Sigmoid colon (tissue), 3 donors: Measurements from ENCODE around the gene SVBP.

Source experiments
- POLR2A ChIP-seq, 2 donors: fragments of 450-650 bp; IDR thresholded peaks; one replicate each; pipeline ENCODE4 v1.6.1; 2016; ENCODE audit warnings: antibody characterized with exemption in 2 of 2, mild to moderate bottlenecking in 2 of 2, moderate library complexity in 2 of 2
- TF ChIP-seq, protein P1 (sequence below), 4 experiments: fragments of 450-650 bp in 3 of 4; fragments of 200-600 bp in 1 of 4; IDR thresholded peaks; one replicate each; pipeline ENCODE4 v1.5.1; 2016 to 2019; ENCODE audit warnings: antibody characterized with exemption in 4 of 4, mild to moderate bottlenecking in 3 of 4, moderate library complexity in 2 of 4

DNA sequence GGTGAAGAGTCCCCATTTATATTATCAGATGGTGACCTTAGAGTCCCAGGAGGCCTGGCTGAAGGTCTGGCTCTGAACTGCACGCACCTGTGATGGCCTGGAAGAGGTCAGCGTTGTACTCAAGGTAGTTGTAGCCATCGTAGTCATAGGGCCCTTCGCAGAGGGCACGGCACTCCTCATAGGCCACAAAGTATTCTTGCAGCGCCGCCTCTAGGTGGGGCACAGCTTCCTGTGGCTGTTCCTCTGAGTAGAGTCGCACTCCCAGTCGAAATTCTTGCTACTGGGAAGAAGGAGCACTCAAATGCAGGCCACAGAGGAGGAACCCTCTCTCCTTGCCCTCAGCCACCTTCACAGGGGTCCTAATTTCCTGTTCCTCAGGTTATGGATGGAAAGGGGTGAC lies 58.1 kb downstream of the SVBP start:
- no peak for TF ChIP-seq POLR2A (IDR thresholded peaks at IDR 0.05)
- TF ChIP-seq, protein P1, sequence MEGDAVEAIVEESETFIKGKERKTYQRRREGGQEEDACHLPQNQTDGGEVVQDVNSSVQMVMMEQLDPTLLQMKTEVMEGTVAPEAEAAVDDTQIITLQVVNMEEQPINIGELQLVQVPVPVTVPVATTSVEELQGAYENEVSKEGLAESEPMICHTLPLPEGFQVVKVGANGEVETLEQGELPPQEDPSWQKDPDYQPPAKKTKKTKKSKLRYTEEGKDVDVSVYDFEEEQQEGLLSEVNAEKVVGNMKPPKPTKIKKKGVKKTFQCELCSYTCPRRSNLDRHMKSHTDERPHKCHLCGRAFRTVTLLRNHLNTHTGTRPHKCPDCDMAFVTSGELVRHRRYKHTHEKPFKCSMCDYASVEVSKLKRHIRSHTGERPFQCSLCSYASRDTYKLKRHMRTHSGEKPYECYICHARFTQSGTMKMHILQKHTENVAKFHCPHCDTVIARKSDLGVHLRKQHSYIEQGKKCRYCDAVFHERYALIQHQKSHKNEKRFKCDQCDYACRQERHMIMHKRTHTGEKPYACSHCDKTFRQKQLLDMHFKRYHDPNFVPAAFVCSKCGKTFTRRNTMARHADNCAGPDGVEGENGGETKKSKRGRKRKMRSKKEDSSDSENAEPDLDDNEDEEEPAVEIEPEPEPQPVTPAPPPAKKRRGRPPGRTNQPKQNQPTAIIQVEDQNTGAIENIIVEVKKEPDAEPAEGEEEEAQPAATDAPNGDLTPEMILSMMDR (IDR thresholded peaks at IDR 0.05), result no peak
